ENCODE measurements around the gene STUM.

STUM gene

DNA sequence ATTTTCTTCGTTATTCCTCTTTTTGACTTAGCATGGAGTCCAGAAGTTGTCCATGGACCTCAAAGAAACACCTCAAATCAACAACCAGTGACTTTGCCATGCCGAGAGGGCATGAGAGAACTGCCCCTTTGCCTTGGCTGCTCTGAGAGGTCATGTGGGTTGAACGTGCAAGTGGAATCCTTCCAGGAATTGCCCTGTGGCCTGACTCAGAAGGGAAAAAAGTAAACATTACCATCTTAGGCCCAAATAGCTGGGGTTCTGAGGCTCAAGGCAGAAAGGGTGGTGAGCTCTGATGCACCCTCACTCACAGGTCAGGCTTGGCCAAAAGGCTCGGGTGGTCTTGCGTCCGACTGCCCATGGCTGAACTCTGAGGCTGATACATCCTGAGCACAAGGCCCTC, 15.1 kb downstream of the STUM start:
- no peak for DNase-seq

- DNase-seq, result no peak
These were observed 16.9 kb downstream of the STUM start for GRCh38 chr1:226565476-226565875.

GRCh38 chr1:226566234-226566633, 17.7 kb downstream of the STUM start:
- DNase-seq, result no peak

GRCh38 chr1:226566760-226567159, 18.2 kb downstream of the STUM start:
- DNase-seq, result no peak

GRCh38 chr1:226568077-226568831, 19.7 kb downstream of the STUM start:
- no peak for DNase-seq

- DNase-seq, result no peak
These were observed 20.6 kb downstream of the STUM start for GRCh38 chr1:226568975-226569741.

GRCh38 chr1:226569879-226570547, 21.4 kb downstream of the STUM start:
- DNase-seq, result no peak

- no peak for DNase-seq
These were observed 23.3 kb downstream of the STUM start for GRCh38 chr1:226571893-226572292.

DNA sequence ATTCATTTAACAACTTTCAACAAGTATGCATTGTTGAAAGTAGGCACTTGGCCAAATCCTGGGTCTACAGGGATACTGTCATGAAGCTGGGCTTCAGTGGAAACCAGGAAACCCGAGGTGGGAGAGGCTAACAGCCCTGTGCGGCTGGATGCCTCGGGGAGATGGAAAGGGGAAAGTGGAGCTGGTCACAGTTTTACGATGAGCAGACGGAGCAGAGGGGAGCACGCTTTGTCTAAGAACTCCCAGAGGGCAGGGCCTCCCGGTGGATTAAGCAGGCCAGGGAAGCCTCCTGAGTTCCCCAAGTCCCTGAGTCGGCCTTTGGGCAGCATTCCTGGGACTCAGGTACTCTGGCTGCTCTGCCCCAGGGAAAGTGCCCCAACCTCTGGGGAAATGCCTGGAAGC, 23.8 kb downstream of the STUM start:
- no peak for DNase-seq

DNA sequence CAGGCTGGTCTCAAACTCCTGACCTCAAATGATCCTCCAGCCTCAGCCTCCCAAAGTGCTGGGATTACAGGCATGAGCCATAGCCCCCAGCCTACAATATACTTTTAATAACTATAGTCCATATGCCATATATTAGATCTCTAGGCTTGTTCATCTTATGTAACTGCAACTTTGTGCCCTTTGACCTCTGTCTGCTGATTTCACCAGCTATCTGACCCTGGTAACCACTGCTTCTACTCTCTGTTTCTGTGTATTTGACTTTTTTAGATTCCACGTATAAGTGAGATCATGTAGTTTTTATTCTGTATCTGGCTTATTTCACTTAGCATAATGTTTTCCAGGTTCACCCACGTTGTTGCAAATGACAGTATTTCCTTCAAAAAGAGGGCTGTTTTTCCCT, 25.5 kb downstream of the STUM start:
- no peak for DNase-seq

- no peak for DNase-seq
These were observed 26.2 kb downstream of the STUM start for GRCh38 chr1:226574591-226575435.

GRCh38 chr1:226575436-226575720, 26.8 kb downstream of the STUM start:
- DNase-seq, result no peak

GRCh38 chr1:226575739-226576378, 27.3 kb downstream of the STUM start:
- no peak for DNase-seq

GRCh38 chr1:226576601-226577000, 28.0 kb downstream of the STUM start:
- no peak for DNase-seq

DNA sequence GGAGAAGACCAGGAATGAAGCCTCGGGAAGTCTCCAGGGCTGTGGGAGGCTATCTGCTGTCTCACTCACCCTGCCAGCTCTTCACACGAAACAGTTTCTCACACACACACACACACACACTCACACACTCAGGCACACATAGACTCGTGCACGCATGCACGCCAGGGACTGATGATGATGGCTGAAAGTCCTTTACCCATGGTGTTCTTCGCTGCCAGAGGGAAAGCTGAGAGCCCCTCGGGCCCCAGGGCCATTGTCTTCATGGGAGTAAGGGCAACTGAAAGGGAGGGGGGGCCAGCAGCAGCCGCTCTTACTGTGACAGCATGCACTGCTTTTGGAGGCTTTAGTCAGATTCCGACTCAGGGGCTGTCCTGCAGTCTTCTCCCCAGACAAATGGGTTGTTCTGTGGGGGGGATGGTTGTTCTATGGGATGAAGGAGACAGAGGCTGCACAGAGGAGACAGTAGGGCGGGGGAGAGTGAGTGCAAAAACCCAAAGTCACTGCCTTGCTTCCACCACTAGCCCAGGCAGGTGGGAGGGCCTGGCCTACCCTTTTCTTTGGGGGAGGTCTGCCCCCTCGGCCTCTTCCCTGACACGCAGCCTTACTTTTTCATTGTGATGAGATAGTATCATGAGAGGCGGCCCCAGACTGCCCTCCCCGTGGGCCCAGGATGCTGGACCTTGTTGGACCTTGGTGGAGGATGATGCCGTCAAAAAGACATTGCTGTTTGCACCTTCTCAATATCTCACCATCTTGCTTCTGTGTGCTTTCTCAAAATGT, 29.0 kb downstream of the STUM start:
- DNase-seq, result no peak

GRCh38 chr1:226578946-226579578, 30.5 kb downstream of the STUM start:
- no peak for DNase-seq

GRCh38 chr1:226579781-226580323, 31.3 kb downstream of the STUM start:
- no peak for DNase-seq

- DNase-seq, result no peak
These were observed 32.2 kb downstream of the STUM start for GRCh38 chr1:226580625-226581270.

GRCh38 chr1:226581650-226582330, 33.2 kb downstream of the STUM start:
- DNase-seq, result no peak

DNA sequence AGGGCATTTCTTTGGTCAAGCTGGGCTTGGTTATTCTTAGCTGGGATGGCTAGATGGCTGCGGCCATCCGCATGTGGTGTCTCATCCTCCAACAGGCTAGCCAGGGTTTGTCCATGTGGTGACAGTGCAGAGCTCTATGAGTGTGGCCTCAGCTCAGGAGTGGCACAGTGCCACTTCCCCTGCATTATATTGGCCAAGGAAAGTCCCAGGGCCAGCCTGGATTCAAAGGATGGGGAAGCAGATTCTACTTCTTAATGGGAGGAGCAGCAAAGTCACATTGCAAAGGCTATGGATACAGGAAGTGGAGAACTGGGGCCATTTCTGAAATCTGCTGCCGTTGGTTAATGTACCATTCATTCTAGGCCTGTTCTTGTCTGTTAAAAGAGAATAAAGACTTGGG, 34.4 kb downstream of the STUM start:
- DNase-seq, result no peak
